GM10248 (cell line): ENCODE measurements around the gene FTCD.

ENCODE experiments used
- CTCF ChIA-PET: fragments of 300-600 bp; sonication (Branson Sonifier 250); formaldehyde crosslinking; extraction: SDS; loops from one replicate; lab custom pipeline; 2021; ENCODE audit warnings: antibody characterized with exemption; lab: Yijun Ruan, JAX
- POLR2A ChIA-PET: fragments of 350-650 bp; sonication (Branson Sonifier 250); formaldehyde crosslinking; extraction: SDS; loops from one replicate; lab custom pipeline; 2020; ENCODE audit warnings: antibody characterized with exemption; lab: Yijun Ruan, JAX
- DNase-seq: peaks from one replicate; pipeline ENCODE4 v3.0.0; 2012; ENCODE audit errors: extremely low spot score
- CTCF ChIP-seq: IDR thresholded peaks from 2 replicates; pipeline ENCODE4 v1.5.1; 2012; ENCODE audit warnings: mild to moderate bottlenecking, low read depth; ENCODE audit errors: extremely low read depth, missing control alignments, control extremely low read depth

Gene FTCD

GRCh38 chr21:46087641-46088040 is 67.7 kb downstream of the FTCD start:
- DNase-seq = no peak
- POLR2A ChIA-PET = no interaction called here
- no peak for TF ChIP-seq CTCF
- CTCF ChIA-PET = no interaction called here
